ENCODE measurements around the gene GAGE1. TPM values are rescaled to one million over a fixed set of nuclear protein-coding genes. Genes with fewer than 3 reads are reported as not detected.
"Not testable (repeated sequence)": the region's sequence is repeated elsewhere in the genome, so short reads cannot be mapped to it uniquely, and the experiment has no call there.

GAGE1 gene, protein sequence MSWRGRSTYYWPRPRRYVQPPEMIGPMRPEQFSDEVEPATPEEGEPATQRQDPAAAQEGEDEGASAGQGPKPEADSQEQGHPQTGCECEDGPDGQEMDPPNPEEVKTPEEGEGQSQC
- total RNA-seq (2014; rRNA removed; shearing (Covaris generic); ENCODE audit: low replicate concordance): not detected in 2 replicates

DNA sequence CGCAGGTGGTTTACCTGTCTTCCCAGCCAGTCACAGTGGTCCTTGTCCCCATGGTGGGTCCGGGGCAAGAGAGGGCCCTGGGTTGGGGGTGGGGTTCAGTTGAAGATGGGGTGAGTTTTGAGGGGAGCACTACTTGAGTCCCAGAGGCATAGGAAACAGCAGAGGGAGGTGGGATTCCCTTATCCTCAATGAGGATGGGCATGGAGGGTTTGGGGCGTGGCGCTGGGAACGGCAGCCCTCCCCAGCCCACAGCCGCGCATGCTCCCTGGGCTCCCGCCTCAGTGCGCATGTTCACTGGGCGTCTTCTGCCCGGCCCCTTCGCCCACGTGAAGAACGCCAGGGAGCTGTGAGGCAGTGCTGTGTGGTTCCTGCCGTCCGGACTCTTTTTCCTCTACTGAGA, at the start of gene GAGE1:
GAGE1 (plus strand) TSS at position 301 of the 400 bp plus-strand sequence. CDS start 1,155 bp downstream, outside the sequence.
- DNase-seq (ENCODE audit: low read depth); in situ Hi-C loops (cut with HindIII; ENCODE audit: low pct_unique_long_range_greater_than_20kb, low sequenced_read_pairs): not testable (repeated sequence)

DNA sequence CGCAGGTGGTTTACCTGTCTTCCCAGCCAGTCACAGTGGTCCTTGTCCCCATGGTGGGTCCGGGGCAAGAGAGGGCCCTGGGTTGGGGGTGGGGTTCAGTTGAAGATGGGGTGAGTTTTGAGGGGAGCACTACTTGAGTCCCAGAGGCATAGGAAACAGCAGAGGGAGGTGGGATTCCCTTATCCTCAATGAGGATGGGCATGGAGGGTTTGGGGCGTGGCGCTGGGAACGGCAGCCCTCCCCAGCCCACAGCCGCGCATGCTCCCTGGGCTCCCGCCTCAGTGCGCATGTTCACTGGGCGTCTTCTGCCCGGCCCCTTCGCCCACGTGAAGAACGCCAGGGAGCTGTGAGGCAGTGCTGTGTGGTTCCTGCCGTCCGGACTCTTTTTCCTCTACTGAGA, 47.8 kb upstream of the GAGE1 start, which contains the start of gene GAGE12E:
GAGE12E (plus strand) TSS at position 301 of the 400 bp plus-strand sequence. CDS start 1,155 bp downstream, outside the sequence.
- in situ Hi-C loops (cut with HindIII; ENCODE audit: low pct_unique_long_range_greater_than_20kb, low sequenced_read_pairs); DNase-seq (ENCODE audit: low read depth): not testable (repeated sequence)

DNA sequence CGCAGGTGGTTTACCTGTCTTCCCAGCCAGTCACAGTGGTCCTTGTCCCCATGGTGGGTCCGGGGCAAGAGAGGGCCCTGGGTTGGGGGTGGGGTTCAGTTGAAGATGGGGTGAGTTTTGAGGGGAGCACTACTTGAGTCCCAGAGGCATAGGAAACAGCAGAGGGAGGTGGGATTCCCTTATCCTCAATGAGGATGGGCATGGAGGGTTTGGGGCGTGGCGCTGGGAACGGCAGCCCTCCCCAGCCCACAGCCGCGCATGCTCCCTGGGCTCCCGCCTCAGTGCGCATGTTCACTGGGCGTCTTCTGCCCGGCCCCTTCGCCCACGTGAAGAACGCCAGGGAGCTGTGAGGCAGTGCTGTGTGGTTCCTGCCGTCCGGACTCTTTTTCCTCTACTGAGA, 38.3 kb upstream of the GAGE1 start, which contains the start of gene GAGE12F:
GAGE12F (plus strand) TSS at position 301 of the 400 bp plus-strand sequence. CDS start 1,155 bp downstream, outside the sequence.
- in situ Hi-C loops (cut with HindIII; ENCODE audit: low pct_unique_long_range_greater_than_20kb, low sequenced_read_pairs): not testable (repeated sequence)

DNA sequence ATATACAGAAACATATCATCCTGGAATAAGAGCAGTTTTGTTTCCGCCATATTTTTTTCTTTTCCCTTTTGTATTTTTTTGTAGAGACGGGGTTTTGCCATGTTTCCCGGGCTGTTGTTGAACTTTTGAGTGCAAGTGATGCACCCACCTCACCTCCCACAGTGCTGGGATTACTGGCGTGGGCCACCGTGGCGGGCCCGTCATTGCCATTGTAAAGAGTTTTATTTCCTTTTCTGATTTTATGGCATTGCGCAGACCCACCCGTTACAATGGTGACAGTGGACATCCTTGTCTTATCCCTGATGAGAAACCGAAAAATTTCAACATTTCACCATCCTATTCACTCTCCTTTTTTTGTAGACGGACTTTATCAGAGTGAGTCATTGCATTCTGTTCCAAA, 30.1 kb upstream of the GAGE1 start:
- DNase-seq (ENCODE audit: low read depth); in situ Hi-C loops (cut with HindIII; ENCODE audit: low pct_unique_long_range_greater_than_20kb, low sequenced_read_pairs): not testable (repeated sequence)

More for the DNA sequence above, 38.3 kb upstream of the GAGE1 start, which contains the start of gene GAGE12F:
- DNase-seq (ENCODE audit: low read depth): not testable (repeated sequence)

DNA sequence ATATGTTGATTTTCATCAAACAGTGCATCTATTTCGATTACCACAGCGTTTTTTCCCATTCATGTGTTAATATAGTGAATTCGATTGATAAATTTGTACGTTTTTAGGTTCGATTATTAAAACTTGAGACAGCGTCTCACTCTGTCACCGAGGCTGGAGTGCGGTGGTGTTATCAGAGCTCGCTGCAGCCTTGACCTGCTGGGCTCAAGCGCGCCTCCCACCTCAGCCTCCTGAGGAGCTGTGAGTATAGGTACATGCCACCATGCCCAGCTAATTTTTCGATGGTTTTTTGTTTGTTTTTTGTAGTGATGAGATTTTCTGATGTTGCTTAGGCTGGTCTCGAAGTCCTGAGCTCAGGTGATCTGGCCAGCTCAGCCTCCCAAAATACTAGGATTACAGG, 29.7 kb upstream of the GAGE1 start:
- DNase-seq (ENCODE audit: low read depth); in situ Hi-C loops (cut with HindIII; ENCODE audit: low pct_unique_long_range_greater_than_20kb, low sequenced_read_pairs): not testable (repeated sequence)

DNA sequence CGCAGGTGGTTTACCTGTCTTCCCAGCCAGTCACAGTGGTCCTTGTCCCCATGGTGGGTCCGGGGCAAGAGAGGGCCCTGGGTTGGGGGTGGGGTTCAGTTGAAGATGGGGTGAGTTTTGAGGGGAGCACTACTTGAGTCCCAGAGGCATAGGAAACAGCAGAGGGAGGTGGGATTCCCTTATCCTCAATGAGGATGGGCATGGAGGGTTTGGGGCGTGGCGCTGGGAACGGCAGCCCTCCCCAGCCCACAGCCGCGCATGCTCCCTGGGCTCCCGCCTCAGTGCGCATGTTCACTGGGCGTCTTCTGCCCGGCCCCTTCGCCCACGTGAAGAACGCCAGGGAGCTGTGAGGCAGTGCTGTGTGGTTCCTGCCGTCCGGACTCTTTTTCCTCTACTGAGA, 28.7 kb upstream of the GAGE1 start, which contains the start of gene GAGE12G:
GAGE12G (plus strand) TSS at position 301 of the 400 bp plus-strand sequence. CDS start 1,155 bp downstream, outside the sequence.
- in situ Hi-C loops (cut with HindIII; ENCODE audit: low pct_unique_long_range_greater_than_20kb, low sequenced_read_pairs); DNase-seq (ENCODE audit: low read depth): not testable (repeated sequence)

DNA sequence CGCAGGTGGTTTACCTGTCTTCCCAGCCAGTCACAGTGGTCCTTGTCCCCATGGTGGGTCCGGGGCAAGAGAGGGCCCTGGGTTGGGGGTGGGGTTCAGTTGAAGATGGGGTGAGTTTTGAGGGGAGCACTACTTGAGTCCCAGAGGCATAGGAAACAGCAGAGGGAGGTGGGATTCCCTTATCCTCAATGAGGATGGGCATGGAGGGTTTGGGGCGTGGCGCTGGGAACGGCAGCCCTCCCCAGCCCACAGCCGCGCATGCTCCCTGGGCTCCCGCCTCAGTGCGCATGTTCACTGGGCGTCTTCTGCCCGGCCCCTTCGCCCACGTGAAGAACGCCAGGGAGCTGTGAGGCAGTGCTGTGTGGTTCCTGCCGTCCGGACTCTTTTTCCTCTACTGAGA, 19.2 kb upstream of the GAGE1 start, which contains the start of gene GAGE12H:
GAGE12H (plus strand) TSS at position 301 of the 400 bp plus-strand sequence. CDS start 1,155 bp downstream, outside the sequence.
- DNase-seq (ENCODE audit: low read depth); in situ Hi-C loops (cut with HindIII; ENCODE audit: low pct_unique_long_range_greater_than_20kb, low sequenced_read_pairs): not testable (repeated sequence)

DNA sequence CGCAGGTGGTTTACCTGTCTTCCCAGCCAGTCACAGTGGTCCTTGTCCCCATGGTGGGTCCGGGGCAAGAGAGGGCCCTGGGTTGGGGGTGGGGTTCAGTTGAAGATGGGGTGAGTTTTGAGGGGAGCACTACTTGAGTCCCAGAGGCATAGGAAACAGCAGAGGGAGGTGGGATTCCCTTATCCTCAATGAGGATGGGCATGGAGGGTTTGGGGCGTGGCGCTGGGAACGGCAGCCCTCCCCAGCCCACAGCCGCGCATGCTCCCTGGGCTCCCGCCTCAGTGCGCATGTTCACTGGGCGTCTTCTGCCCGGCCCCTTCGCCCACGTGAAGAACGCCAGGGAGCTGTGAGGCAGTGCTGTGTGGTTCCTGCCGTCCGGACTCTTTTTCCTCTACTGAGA, 9.6 kb upstream of the GAGE1 start, which contains the start of gene GAGE2A:
GAGE2A (plus strand) TSS at position 301 of the 400 bp plus-strand sequence. CDS start 1,155 bp downstream, outside the sequence.
- in situ Hi-C loops (cut with HindIII; ENCODE audit: low pct_unique_long_range_greater_than_20kb, low sequenced_read_pairs); DNase-seq (ENCODE audit: low read depth): not testable (repeated sequence)

DNA sequence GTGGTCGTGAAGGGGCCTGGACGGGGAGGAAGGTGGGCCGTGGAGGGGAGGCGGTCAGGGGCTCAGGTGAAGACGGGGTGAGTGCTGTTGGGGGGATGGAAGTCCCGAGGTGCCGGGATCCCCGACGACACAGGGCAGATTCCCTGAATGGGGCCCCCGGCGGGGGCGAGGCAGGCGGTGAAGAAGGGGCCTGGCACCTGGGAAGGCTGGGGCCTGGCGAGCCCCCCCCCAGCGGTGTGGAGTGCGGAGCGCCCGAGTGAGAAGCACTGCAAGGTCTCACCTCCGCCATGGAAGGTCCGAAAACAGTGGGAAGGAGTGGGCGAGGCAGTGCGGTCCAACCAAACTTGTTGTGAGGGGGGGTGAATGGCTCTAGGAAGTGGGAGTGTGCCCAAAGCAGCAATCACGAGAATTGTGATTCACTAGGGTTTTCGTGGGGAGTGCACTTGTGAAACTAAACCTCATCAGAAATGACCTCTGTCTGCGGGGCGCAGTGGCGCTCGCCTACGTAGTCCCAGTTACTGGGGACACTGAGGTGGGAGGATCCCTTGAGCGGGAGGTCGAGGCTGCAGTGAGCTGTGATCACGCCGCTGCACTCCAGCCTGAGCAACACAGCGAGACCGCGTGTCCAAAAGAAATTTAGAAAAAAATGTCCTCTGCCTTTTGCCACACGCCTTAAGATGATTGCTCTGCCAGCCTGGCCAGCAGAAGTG, 8.9 kb upstream of the GAGE1 start:
- in situ Hi-C loops (cut with HindIII; ENCODE audit: low pct_unique_long_range_greater_than_20kb, low sequenced_read_pairs); DNase-seq (ENCODE audit: low read depth): not testable (repeated sequence)

DNA sequence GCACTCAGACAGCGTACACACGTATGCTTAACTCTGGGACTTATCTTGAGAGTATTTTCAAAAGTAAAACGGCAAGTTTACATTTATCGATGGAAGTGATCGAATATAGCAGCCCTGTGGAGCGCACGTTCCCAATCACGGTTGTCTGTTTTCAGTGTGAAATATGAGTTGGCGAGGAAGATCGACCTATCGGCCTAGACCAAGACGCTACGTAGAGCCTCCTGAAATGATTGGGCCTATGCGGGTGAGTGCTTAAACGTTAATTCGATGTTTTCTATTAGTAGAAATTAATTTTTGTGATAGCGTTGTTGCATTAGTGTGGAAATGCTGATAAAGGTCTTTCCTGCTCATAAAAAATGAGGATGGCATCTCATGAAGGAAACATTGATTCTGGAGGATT, 8.3 kb upstream of the GAGE1 start:
- DNase-seq (ENCODE audit: low read depth); in situ Hi-C loops (cut with HindIII; ENCODE audit: low pct_unique_long_range_greater_than_20kb, low sequenced_read_pairs): not testable (repeated sequence)

DNA sequence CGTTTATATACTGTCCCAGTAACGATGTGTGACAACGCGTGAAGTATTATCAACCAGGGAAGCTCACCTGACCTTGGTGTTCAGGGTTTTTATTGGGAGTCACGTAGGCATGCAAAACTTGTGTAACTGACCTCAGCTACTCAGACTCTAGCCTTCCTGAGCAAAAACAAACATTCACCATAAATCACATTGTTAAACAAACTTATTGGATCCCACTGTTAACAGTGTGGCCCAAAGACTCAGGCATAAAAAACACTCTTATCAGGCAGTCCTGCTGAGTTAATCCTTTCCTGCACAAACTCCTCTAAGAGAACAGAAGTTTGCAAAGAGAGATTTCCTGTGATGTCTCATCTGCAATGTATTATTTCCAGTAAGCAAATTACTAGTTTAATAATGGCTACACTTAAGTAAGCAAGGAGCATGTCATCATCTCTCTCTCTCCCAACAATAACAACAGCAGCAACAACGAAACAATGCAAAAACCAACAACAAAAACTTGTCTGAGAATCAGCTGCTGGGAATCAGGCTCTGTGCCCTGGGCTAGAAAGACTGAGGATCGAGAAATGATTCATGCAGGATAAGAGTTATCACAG, 12.0 kb downstream of the GAGE1 start:
- no peak for DNase-seq (ENCODE audit: low read depth)
- in situ Hi-C loops (cut with HindIII; ENCODE audit: low pct_unique_long_range_greater_than_20kb, low sequenced_read_pairs): no loop called here

DNA sequence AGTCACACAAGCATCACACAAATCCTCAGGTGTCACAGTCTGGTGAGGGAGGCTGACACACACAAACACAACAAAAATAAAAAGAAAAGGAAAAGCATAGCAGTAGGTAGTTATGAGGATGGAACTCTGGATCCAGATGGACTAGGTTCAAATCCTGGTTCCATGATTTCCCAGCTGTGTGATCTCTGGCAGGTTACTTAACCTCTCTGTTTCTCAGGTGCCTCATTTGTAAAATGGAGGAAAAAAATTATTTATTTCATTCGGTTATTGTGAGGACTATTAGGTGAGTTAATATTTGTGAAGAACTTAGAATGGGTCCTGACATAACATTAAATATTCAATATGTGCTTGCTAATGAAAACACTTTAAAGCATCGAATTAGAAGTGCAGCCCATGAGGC, 19.8 kb downstream of the GAGE1 start:
- in situ Hi-C loops (cut with HindIII; ENCODE audit: low pct_unique_long_range_greater_than_20kb, low sequenced_read_pairs): no loop called here
- no peak for DNase-seq (ENCODE audit: low read depth)

DNA sequence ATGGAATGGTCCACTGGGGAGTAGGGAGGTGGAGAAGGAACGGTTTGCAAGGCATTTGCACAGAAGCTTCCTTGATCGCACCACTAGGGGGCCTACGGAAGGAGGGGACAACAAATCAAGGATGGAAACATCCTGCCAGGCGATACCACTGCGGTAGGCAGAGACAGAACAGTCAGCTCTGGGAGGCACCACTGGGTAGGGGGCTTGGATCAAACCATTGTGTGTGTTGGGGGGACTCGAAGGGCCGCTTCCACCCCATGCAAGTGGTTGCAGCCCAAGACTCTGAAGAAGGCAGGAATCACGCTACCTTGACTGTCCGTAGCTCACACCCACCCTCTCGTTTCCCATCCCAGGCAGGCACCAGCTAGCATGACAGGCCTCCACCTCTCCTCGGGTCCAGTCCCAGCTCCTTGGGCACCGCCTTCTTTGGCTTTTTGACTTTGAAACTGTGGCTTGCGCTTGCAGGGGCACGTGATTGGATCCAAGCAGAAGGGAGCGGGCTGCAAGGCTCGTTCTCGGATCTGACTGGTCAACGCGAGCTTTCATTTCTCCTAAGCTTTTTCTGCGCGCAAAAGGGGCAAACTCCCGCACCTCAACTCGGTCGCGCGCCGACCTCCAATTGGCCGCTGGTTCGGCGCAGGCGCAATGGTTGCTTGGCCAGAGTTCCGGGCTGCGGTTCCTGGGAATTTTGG, 28.4 kb downstream of the GAGE1 start:
- no peak for DNase-seq (ENCODE audit: low read depth)
- in situ Hi-C loops (cut with HindIII; ENCODE audit: low pct_unique_long_range_greater_than_20kb, low sequenced_read_pairs): no loop called here

DNA sequence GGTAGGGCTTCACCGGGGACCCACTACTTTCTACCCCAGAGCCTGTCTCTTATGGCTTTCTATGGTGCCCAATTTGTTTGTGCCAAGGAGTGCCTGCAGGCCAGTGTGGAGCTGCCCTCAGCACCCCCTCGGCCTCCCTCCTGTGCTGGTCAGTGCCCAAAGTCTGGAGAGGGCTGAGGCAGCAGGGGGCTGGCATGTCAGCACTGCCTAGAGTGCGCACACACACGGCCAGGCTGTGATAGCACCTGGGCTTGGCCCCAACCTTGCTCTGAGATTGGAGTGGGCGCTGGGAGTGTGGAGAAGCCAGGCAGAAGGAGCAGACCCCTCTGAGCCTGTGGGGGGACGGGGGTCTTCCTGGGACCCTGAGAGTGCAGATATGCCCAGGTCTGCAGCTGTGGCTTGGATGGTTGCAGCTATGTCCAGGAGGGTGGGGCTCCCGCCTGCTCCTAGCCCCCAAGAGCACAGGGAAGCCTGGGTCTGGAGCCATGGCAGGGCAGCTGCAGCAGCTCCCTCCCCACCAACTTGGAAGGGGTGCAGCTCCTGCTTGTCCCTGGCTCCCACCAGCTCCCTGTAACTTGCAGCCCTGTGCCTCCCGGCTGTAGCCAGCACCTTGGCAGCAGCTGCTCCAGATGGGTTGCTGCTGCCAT, 46.3 kb downstream of the GAGE1 start:
- in situ Hi-C loops (cut with HindIII; ENCODE audit: low pct_unique_long_range_greater_than_20kb, low sequenced_read_pairs): no loop called here
- DNase-seq (ENCODE audit: low read depth): no peak

DNA sequence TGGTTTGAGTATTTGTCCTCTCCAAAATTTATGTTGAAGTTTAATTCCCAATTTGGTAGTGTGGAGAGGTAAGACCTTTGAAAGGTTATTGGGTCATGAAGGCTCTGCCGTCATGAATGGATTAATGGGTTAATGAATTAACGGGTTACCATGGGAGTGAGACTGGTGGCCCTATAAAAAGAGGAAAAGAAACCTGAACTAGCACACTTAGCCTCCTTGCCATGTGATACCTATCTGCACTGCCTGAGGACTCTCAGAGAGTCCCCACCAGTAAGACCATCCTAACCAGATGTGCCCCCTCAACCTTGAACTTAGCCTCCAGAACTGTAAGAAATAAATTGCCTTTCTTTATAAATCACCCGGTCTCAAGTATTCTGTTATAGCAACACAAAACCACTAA, 57.7 kb downstream of the GAGE1 start:
- in situ Hi-C loops (cut with HindIII; ENCODE audit: low pct_unique_long_range_greater_than_20kb, low sequenced_read_pairs): no loop called here
- no peak for DNase-seq (ENCODE audit: low read depth)
